ENCODE measurements around the gene ZNF683. TPM values are rescaled to one million over a fixed set of nuclear protein-coding genes. Genes with fewer than 3 reads are reported as not detected.

The ZNF683 gene
- total RNA-seq, 1 experiment from 2014 or later: not detected

Other genes with a start within 250 kb of the ZNF683 start
- not detected in 2 replicates for gene FAM110D, start 213.7 kb downstream of the ZNF683 start, total RNA-seq (2014; rRNA removed; shearing (Covaris generic))
- gene C1orf232, start 203.8 kb downstream of the ZNF683 start, total RNA-seq (2014; rRNA removed; shearing (Covaris generic)): not detected in 2 replicates
- 170 and 217 TPM in 2 replicates for gene ZNF593, start 202.8 kb downstream of the ZNF683 start, total RNA-seq (2014; rRNA removed; shearing (Covaris generic))
- gene ZNF593OS, start 200.9 kb downstream of the ZNF683 start, total RNA-seq (2014; rRNA removed; shearing (Covaris generic)): 1.6 TPM in 1 of 2 replicates, not detected in the other
- gene CNKSR1, start 195.3 kb downstream of the ZNF683 start, total RNA-seq (2014; rRNA removed; shearing (Covaris generic)): 39.9 and 40.4 TPM in 2 replicates
- gene CATSPER4, start 182.1 kb downstream of the ZNF683 start, total RNA-seq (2014; rRNA removed; shearing (Covaris generic)): not detected in 2 replicates
- gene CEP85, start 138.6 kb downstream of the ZNF683 start, total RNA-seq (2014; rRNA removed; shearing (Covaris generic)): 25.8 and 27.0 TPM in 2 replicates
- 172 and 198 TPM in 2 replicates for gene SH3BGRL3, start 92.7 kb downstream of the ZNF683 start, total RNA-seq (2014; rRNA removed; shearing (Covaris generic))
- 22.0 and 26.8 TPM in 2 replicates for gene UBXN11, start 66.1 kb downstream of the ZNF683 start, total RNA-seq (2014; rRNA removed; shearing (Covaris generic))
- 1.5 and 2.1 TPM in 2 replicates for gene CD52, start 54.8 kb downstream of the ZNF683 start, total RNA-seq (2014; rRNA removed; shearing (Covaris generic))
- gene CRYBG2, start 18.6 kb downstream of the ZNF683 start, total RNA-seq (2014; rRNA removed; shearing (Covaris generic)): 32.7 and 49.4 TPM in 2 replicates
- not detected in 2 replicates for gene LIN28A, start 38.1 kb upstream of the ZNF683 start, total RNA-seq (2014; rRNA removed; shearing (Covaris generic))
- 36.0 and 43.9 TPM in 2 replicates for gene DHDDS, start 59.6 kb upstream of the ZNF683 start, total RNA-seq (2014; rRNA removed; shearing (Covaris generic))
- gene HMGN2, start 99.7 kb upstream of the ZNF683 start, total RNA-seq (2014; rRNA removed; shearing (Covaris generic)): 449 and 531 TPM in 2 replicates
- gene RPS6KA1, start 157.0 kb upstream of the ZNF683 start, total RNA-seq (2014; rRNA removed; shearing (Covaris generic)): 72.6 and 79.8 TPM in 2 replicates

Data from HT-29 (cell line).